Dendritic cell treated with granulocyte-macrophage colony-stimulating factor and Interleukin-4, amounts not matched to agents 40 ng/mL and 50 ng/mL, for 4 days (primary cell): ENCODE measurements around the gene CHST11.
"Not testable (repeated sequence)": the region's sequence is repeated elsewhere in the genome, so short reads cannot be mapped to it uniquely, and the experiment has no call there.

Experiments used
- H3K27ac Mint-ChIP-seq: one replicate; pipeline ENCODE4 v1.8.0; 2022; ENCODE audit warnings: mild to moderate bottlenecking, mixed read lengths
- H3K27me3 Mint-ChIP-seq: one replicate; pipeline ENCODE4 v1.8.0; 2022; ENCODE audit warnings: mild to moderate bottlenecking, mixed read lengths
- H3K36me3 Mint-ChIP-seq: one replicate; pipeline ENCODE4 v1.8.0; 2022; ENCODE audit warnings: low read depth, mixed read lengths
- H3K4me1 Mint-ChIP-seq: one replicate; pipeline ENCODE4 v1.8.0; 2022; ENCODE audit warnings: low read depth, mixed read lengths
- H3K4me3 Mint-ChIP-seq: one replicate; pipeline ENCODE4 v1.8.0; 2022; ENCODE audit warnings: mild to moderate bottlenecking, moderate library complexity, mixed read lengths
- H3K9me3 Mint-ChIP-seq: one replicate; pipeline ENCODE4 v1.8.0; 2022; ENCODE audit warnings: mixed read lengths
- intact Hi-C: fragments of 100-400 bp; cut with micrococcal nuclease; formaldehyde crosslinking; loops from one replicate; pipeline ENCODE4 v1.15.0; 2022

CHST11 gene

GRCh38 chr12:104788840-104789271 lies 332.1 kb downstream of the CHST11 start:
- Mint-ChIP-seq H3K9me3 (peaks cover 9% of the 10 kb centered on the region), H3K27me3 (no peaks in the 10 kb centered on the region), H3K4me1 (peaks cover 33% of the 10 kb centered on the region), H3K4me3 (no peak overlapping the region), H3K27ac (peak overlapping the region; percentile 61), H3K36me3 (no peaks in the 10 kb centered on the region)
- intact Hi-C loops: no loop called here

GRCh38 chr12:104790296-104791125 lies 333.8 kb downstream of the CHST11 start:
- intact Hi-C loops: no loop called here
- no peak overlapping the region for H3K27ac Mint-ChIP-seq
- H3K4me1 Mint-ChIP-seq: peaks cover 30% of the 10 kb centered on the region
- H3K27me3 Mint-ChIP-seq: no peaks in the 10 kb centered on the region
- H3K4me3 Mint-ChIP-seq: peak overlapping the region; percentile 39
- H3K36me3 Mint-ChIP-seq: no peaks in the 10 kb centered on the region
- H3K9me3 Mint-ChIP-seq: peaks cover 9% of the 10 kb centered on the region

- H3K9me3 Mint-ChIP-seq: peaks cover 9% of the 10 kb centered on the region
- no peaks in the 10 kb centered on the region for H3K36me3 Mint-ChIP-seq
- intact Hi-C loops: no loop called here
- no peak overlapping the region for H3K4me3 Mint-ChIP-seq
- no peak overlapping the region for H3K27ac Mint-ChIP-seq
- H3K27me3 Mint-ChIP-seq: no peaks in the 10 kb centered on the region
- H3K4me1 Mint-ChIP-seq: peaks cover 23% of the 10 kb centered on the region
These were observed 335.8 kb downstream of the CHST11 start for GRCh38 chr12:104792570-104792969.

GRCh38 chr12:104793285-104793684 lies 336.5 kb downstream of the CHST11 start:
- Mint-ChIP-seq H3K4me1 (peaks cover 23% of the 10 kb centered on the region), H3K36me3 (no peaks in the 10 kb centered on the region), H3K27ac (no peak overlapping the region), H3K4me3 (no peak overlapping the region), H3K9me3 (peaks cover 9% of the 10 kb centered on the region), H3K27me3 (no peaks in the 10 kb centered on the region)
- intact Hi-C loops: no loop called here

- Mint-ChIP-seq H3K36me3 (no peaks in the 10 kb centered on the region), H3K9me3 (peaks cover 9% of the 10 kb centered on the region), H3K27ac (no peak overlapping the region), H3K4me1 (peaks cover 18% of the 10 kb centered on the region), H3K27me3 (no peaks in the 10 kb centered on the region), H3K4me3 (no peak overlapping the region)
- intact Hi-C loops: no loop called here
These were observed 337.2 kb downstream of the CHST11 start for GRCh38 chr12:104793968-104794367.

- Mint-ChIP-seq H3K4me1 (peaks cover 15% of the 10 kb centered on the region), H3K4me3 (no peak overlapping the region), H3K36me3 (no peaks in the 10 kb centered on the region), H3K27me3 (no peaks in the 10 kb centered on the region), H3K9me3 (peaks cover 9% of the 10 kb centered on the region), H3K27ac (no peak overlapping the region)
- intact Hi-C loops: no loop called here
These were observed 339.7 kb downstream of the CHST11 start for GRCh38 chr12:104796475-104796862.

GRCh38 chr12:104799458-104799857 lies 342.7 kb downstream of the CHST11 start:
- Mint-ChIP-seq H3K27ac (no peak overlapping the region), H3K9me3 (no peaks in the 10 kb centered on the region), H3K36me3 (peaks cover 5% of the 10 kb centered on the region), H3K4me3 (no peak overlapping the region), H3K4me1 (peaks cover 4% of the 10 kb centered on the region), H3K27me3 (no peaks in the 10 kb centered on the region)
- intact Hi-C loops: no loop called here

GRCh38 chr12:104801005-104801404 lies 344.3 kb downstream of the CHST11 start:
- H3K4me3 Mint-ChIP-seq: no peak overlapping the region
- H3K27ac Mint-ChIP-seq: no peak overlapping the region
- H3K4me1 Mint-ChIP-seq: peaks cover 4% of the 10 kb centered on the region
- no peaks in the 10 kb centered on the region for H3K27me3 Mint-ChIP-seq
- intact Hi-C loops: no loop called here
- H3K36me3 Mint-ChIP-seq: peaks cover 6% of the 10 kb centered on the region
- no peaks in the 10 kb centered on the region for H3K9me3 Mint-ChIP-seq

- peaks cover 6% of the 10 kb centered on the region for H3K36me3 Mint-ChIP-seq
- H3K9me3 Mint-ChIP-seq: no peaks in the 10 kb centered on the region
- H3K27ac Mint-ChIP-seq: no peak overlapping the region
- peaks cover 4% of the 10 kb centered on the region for H3K4me1 Mint-ChIP-seq
- intact Hi-C loops: no loop called here
- no peaks in the 10 kb centered on the region for H3K27me3 Mint-ChIP-seq
- no peak overlapping the region for H3K4me3 Mint-ChIP-seq
These were observed 344.7 kb downstream of the CHST11 start for GRCh38 chr12:104801427-104801826.

GRCh38 chr12:104802208-104802607 lies 345.5 kb downstream of the CHST11 start:
- intact Hi-C loops: no loop called here
- H3K4me3 Mint-ChIP-seq: no peak overlapping the region
- H3K27me3 Mint-ChIP-seq: no peaks in the 10 kb centered on the region
- H3K4me1 Mint-ChIP-seq: peaks cover 4% of the 10 kb centered on the region
- H3K36me3 Mint-ChIP-seq: peaks cover 6% of the 10 kb centered on the region
- no peaks in the 10 kb centered on the region for H3K9me3 Mint-ChIP-seq
- H3K27ac Mint-ChIP-seq: no peak overlapping the region

- peaks cover 6% of the 10 kb centered on the region for H3K36me3 Mint-ChIP-seq
- intact Hi-C loops: no loop called here
- no peak overlapping the region for H3K27ac Mint-ChIP-seq
These were observed 348.4 kb downstream of the CHST11 start for GRCh38 chr12:104805186-104805585.

GRCh38 chr12:104806194-104806593 lies 349.4 kb downstream of the CHST11 start:
- H3K36me3 Mint-ChIP-seq, H3K27ac Mint-ChIP-seq, H3K9me3 Mint-ChIP-seq, H3K4me3 Mint-ChIP-seq, intact Hi-C loops, H3K27me3 Mint-ChIP-seq: not testable (repeated sequence)
- peaks cover 13% of the 10 kb centered on the region for H3K4me1 Mint-ChIP-seq

More at GRCh38 chr12:104805186-104805585, 348.4 kb downstream of the CHST11 start:
- peaks cover 15% of the 10 kb centered on the region for H3K4me1 Mint-ChIP-seq
- no peaks in the 10 kb centered on the region for H3K27me3 Mint-ChIP-seq
- no peak overlapping the region for H3K4me3 Mint-ChIP-seq
- no peaks in the 10 kb centered on the region for H3K9me3 Mint-ChIP-seq

- Mint-ChIP-seq H3K9me3 (no peaks in the 10 kb centered on the region), H3K27ac (no peak overlapping the region), H3K4me3 (no peak overlapping the region), H3K4me1 (peaks cover 11% of the 10 kb centered on the region), H3K27me3 (no peaks in the 10 kb centered on the region), H3K36me3 (peaks cover 3% of the 10 kb centered on the region)
- intact Hi-C loops: no loop called here
These were observed 352.5 kb downstream of the CHST11 start for GRCh38 chr12:104809251-104809650.

GRCh38 chr12:104809706-104810385 lies 353.1 kb downstream of the CHST11 start:
- Mint-ChIP-seq H3K4me1 (peaks cover 11% of the 10 kb centered on the region), H3K4me3 (no peak overlapping the region), H3K36me3 (no peaks in the 10 kb centered on the region), H3K27me3 (no peaks in the 10 kb centered on the region), H3K9me3 (no peaks in the 10 kb centered on the region), H3K27ac (no peak overlapping the region)
- intact Hi-C loops: no loop called here
